CD4-positive, alpha-beta T cell (primary cell): Measurements from ENCODE around the gene PBX1. TPM values are rescaled to one million over a fixed set of nuclear protein-coding genes. Genes with fewer than 3 reads are reported as not detected.

Experiments used
- ATAC-seq: fragments of 200-7000 bp; cut with Tn5 transposase; one replicate; pipeline ENCODE4 v1.10.0; 2022; ENCODE audit warnings: mild to moderate bottlenecking; ENCODE audit not compliant: poor library complexity
- CTCF ChIA-PET: fragments of 350-600 bp; sonication (Branson Sonifier 250); formaldehyde crosslinking; loops from one replicate; lab custom pipeline; 2021; ENCODE audit warnings: antibody characterized with exemption, inconsistent platforms; lab: Charles Lee
- POLR2A ChIA-PET: fragments of 350-600 bp; sonication (Branson Sonifier 250); formaldehyde crosslinking; loops from one replicate; lab custom pipeline; 2021; ENCODE audit warnings: antibody characterized with exemption, inconsistent platforms; lab: Charles Lee
- DNase-seq, 14 experiments: peaks; one replicate each; pipeline ENCODE4 v3.0.0-alpha.2; 2013 to 2020; ENCODE audit warnings: mixed read lengths in 2 of 14
- H3K27ac ChIP-seq, 2 donors: one replicate each; pipeline versions ENCODE4 v1.5.1 to v1.7.0; 2013; ENCODE audit warnings: low read length in 2 of 2, low read depth in 1 of 2, mild to moderate bottlenecking in 1 of 2
- H3K27me3 ChIP-seq, 2 experiments: 1 replicate in 1 of 2; 2 replicates in 1 of 2; pipeline versions ENCODE4 v1.6.1 to v1.7.0; 2013; ENCODE audit warnings: low read length in 2 of 2, control low read depth in 1 of 2, mild to moderate bottlenecking in 1 of 2, moderate library complexity in 1 of 2; ENCODE audit not compliant: insufficient read depth in 2 of 2, control insufficient read depth in 1 of 2
- H3K36me3 ChIP-seq: one replicate; pipeline ENCODE4 v1.6.1; 2013; ENCODE audit warnings: low read length, control low read depth; ENCODE audit not compliant: insufficient read depth
- H3K4me1 ChIP-seq: one replicate; pipeline ENCODE4 v1.6.1; 2013; ENCODE audit warnings: low read length, control low read depth; ENCODE audit not compliant: insufficient read depth
- H3K4me3 ChIP-seq: one replicate; pipeline ENCODE4 v1.5.1; 2013; ENCODE audit warnings: mild to moderate bottlenecking, low read length, moderate library complexity
- H3K9me3 ChIP-seq, 2 experiments: 1 replicate in 1 of 2; 2 replicates in 1 of 2; pipeline versions ENCODE4 v1.6.1 to v1.7.0; 2013; ENCODE audit warnings: low read length in 2 of 2, mild to moderate bottlenecking in 2 of 2, control low read depth in 1 of 2, moderate library complexity in 1 of 2; ENCODE audit not compliant: control insufficient read depth in 1 of 2, insufficient read depth in 1 of 2
- H3K27ac Mint-ChIP-seq: one replicate; pipeline ENCODE4 v1.8.0; 2020; ENCODE audit warnings: mixed read lengths
- H3K27me3 Mint-ChIP-seq: one replicate; pipeline ENCODE4 v1.8.0; 2021; ENCODE audit warnings: mixed read lengths
- H3K36me3 Mint-ChIP-seq: one replicate; pipeline ENCODE4 v1.8.0; 2021; ENCODE audit warnings: low read depth, mixed read lengths
- H3K4me1 Mint-ChIP-seq: one replicate; pipeline ENCODE4 v1.8.0; 2021; ENCODE audit warnings: low read depth, mixed read lengths
- H3K4me3 Mint-ChIP-seq: one replicate; pipeline ENCODE4 v1.8.0; 2020; ENCODE audit warnings: mild to moderate bottlenecking, mixed read lengths
- H3K9me3 Mint-ChIP-seq: one replicate; pipeline ENCODE4 v1.8.0; 2020; ENCODE audit warnings: mixed read lengths
- intact Hi-C, 2 experiments: fragments of 100-400 bp; cut with DNase I in 1 of 2; cut with micrococcal nuclease in 1 of 2; formaldehyde crosslinking; loops; one replicate each; pipeline versions ENCODE4 v1.15.1 to v1.9.0; 2023 to 2025; cut with DNase I, micrococcal nuclease
- total RNA-seq, 174 experiments: library from RNA in 2 of 174; stranded (reverse) in 2 of 174; gene quantifications; one replicate each; pipeline ENCODE4 v1.2.3 and lab custom pipeline; 2021 to 2026
- TF ChIP-seq, protein P1 (sequence below): fragments of 200-600 bp; IDR thresholded peaks from one replicate; pipeline ENCODE4 v1.8.0; 2022; ENCODE audit warnings: antibody characterized with exemption, mild to moderate bottlenecking

Gene PBX1
- total RNA-seq, 2 experiments from 2014 or later: 0.64 to 0.96 TPM

DNA sequence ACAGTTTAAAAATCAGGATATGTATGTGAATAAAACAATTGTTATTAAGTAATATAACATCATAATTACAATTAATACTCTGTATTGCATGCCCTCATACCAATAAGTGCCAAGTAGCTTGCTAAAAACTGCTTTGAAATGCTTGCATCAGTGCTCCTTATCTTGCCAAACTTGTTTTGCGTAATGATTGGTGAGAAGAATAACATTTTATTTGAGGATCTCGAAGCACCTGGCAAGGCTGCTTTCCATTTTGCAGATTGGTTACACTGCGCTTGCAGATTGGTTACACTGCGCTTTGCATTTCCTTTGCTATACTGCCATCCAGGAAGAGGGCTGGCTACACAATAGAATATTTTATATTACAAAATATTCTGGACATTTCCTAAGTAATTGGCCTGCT is 1.7 kb upstream of the PBX1 start:
- TF ChIP-seq, protein P1, sequence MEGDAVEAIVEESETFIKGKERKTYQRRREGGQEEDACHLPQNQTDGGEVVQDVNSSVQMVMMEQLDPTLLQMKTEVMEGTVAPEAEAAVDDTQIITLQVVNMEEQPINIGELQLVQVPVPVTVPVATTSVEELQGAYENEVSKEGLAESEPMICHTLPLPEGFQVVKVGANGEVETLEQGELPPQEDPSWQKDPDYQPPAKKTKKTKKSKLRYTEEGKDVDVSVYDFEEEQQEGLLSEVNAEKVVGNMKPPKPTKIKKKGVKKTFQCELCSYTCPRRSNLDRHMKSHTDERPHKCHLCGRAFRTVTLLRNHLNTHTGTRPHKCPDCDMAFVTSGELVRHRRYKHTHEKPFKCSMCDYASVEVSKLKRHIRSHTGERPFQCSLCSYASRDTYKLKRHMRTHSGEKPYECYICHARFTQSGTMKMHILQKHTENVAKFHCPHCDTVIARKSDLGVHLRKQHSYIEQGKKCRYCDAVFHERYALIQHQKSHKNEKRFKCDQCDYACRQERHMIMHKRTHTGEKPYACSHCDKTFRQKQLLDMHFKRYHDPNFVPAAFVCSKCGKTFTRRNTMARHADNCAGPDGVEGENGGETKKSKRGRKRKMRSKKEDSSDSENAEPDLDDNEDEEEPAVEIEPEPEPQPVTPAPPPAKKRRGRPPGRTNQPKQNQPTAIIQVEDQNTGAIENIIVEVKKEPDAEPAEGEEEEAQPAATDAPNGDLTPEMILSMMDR: no peak
- Histone ChIP-seq H3K36me3 (no peaks in the 10 kb centered on the region), H3K4me3 (no peak overlapping the region), H3K27me3 (peaks cover 0 to 24% of the 10 kb centered on the region in 2 experiments), H3K4me1 (no peaks in the 10 kb centered on the region), H3K27ac (no peak overlapping the region), H3K9me3 (peaks cover 4 to 7% of the 10 kb centered on the region in 2 experiments)
- Mint-ChIP-seq H3K4me3 (no peak overlapping the region), H3K36me3 (no peaks in the 10 kb centered on the region), H3K9me3 (peaks cover 13% of the 10 kb centered on the region), H3K4me1 (peaks cover 21% of the 10 kb centered on the region), H3K27ac (no peak overlapping the region), H3K27me3 (peaks cover 49% of the 10 kb centered on the region)
- no peak for ATAC-seq
- CTCF ChIA-PET: interaction anchor here (0.9 kb wide), 1 partner anchor 9 kb away, joined by 3 read pairs; no protein-coding TSS in a partner anchor
- intact Hi-C loops: no loop called here
- no peak for DNase-seq
- POLR2A ChIA-PET: no interaction called here

GRCh38 chr1:164559342-164560051 is 513 bp downstream of the PBX1 start:
- ChIA-PET POLR2A (no interaction called here), CTCF (no interaction called here)
- peak in 1 of 14 experiments; percentile 2 for DNase-seq

GRCh38 chr1:164560121-164560541 is 1.1 kb downstream of the PBX1 start:
- Mint-ChIP-seq H3K9me3 (peaks cover 5% of the 10 kb centered on the region), H3K4me3 (peak overlapping the region; percentile 87), H3K27me3 (peaks cover 41% of the 10 kb centered on the region), H3K4me1 (peaks cover 21% of the 10 kb centered on the region), H3K36me3 (no peaks in the 10 kb centered on the region), H3K27ac (no peak overlapping the region)
- no peak for ATAC-seq
- ChIA-PET POLR2A (no interaction called here), CTCF (no interaction called here)
- H3K4me3 ChIP-seq: peak overlapping the region; percentile 39
- TF ChIP-seq, protein P1: no peak
- no peaks in the 10 kb centered on the region for H3K36me3 ChIP-seq
- DNase-seq: no peak
- peaks cover 0 to 4% of the 10 kb centered on the region in 2 experiments for H3K9me3 ChIP-seq
- H3K4me1 ChIP-seq: no peaks in the 10 kb centered on the region
- H3K27me3 ChIP-seq: peaks cover 0 to 28% of the 10 kb centered on the region in 2 experiments
- no peak overlapping the region for H3K27ac ChIP-seq
- intact Hi-C loops: no loop called here

More at GRCh38 chr1:164559342-164560051, 513 bp downstream of the PBX1 start:
- Mint-ChIP-seq H3K36me3 (no peaks in the 10 kb centered on the region), H3K9me3 (peaks cover 2% of the 10 kb centered on the region), H3K27ac (no peak overlapping the region), H3K27me3 (peaks cover 37% of the 10 kb centered on the region), H3K4me1 (peaks cover 21% of the 10 kb centered on the region), H3K4me3 (peak overlapping the region; percentile 87)
- no peak for ATAC-seq
- no peak overlapping the region for H3K27ac ChIP-seq
- peaks cover 0 to 28% of the 10 kb centered on the region in 2 experiments for H3K27me3 ChIP-seq
- H3K4me3 ChIP-seq: peak overlapping the region; percentile 39
- H3K9me3 ChIP-seq: peaks cover 0 to 5% of the 10 kb centered on the region in 2 experiments
- H3K36me3 ChIP-seq: no peaks in the 10 kb centered on the region
- H3K4me1 ChIP-seq: no peaks in the 10 kb centered on the region
- TF ChIP-seq, protein P1: no peak
- intact Hi-C loops: no loop called here
